ENCODE results near the gene RIC8A.

The RIC8A gene

DNA sequence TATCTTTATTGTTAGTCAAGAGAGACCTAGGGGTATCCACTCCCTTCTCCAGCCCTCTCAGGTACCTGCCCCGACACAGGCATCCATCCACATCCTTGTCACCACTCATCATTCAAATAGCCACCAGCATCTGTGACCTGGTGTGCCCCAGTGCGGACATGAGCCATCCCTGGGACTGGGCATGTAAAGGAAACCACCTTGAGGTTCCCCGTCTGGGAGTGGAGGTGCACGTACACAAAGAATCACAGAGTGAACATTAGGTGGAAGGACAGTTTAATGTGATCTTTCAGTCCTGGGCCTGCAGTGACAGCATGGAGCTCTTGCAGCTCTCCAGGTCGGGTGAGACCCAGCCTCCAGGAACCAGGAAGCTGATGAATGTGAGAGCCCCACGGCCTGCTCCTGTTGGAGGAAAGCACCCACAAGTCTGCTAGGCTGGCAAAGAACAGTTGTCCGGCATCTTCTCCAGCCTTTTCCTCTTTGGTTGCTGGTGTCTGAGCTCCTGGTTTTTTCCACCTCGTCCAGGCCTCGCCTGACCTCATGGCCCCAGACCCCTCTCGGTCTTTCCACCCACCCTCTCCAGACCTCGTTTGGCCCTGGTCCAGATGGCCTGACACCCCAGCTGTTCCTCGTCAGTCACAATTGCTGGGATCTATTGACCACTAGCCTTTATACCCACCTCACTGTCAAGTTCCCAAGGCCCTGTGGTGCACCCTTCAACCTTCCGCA is 45.8 kb downstream of the RIC8A start:
- Mint-ChIP-seq H3K4me1 (ENCODE audit: low read depth) (peaks cover 15% of the 10 kb centered on the region), H3K9me3 (no peaks in the 10 kb centered on the region), H3K4me3 (no peak overlapping the region), H3K36me3 (ENCODE audit: low read depth) (peaks cover 55% of the 10 kb centered on the region), H3K27ac (no peak overlapping the region), H3K27me3 (peaks cover 7% of the 10 kb centered on the region)
- intact Hi-C loops (cut with micrococcal nuclease), result loop anchor here (5.0 to 10.0 kb wide), 2 partner anchors 51 to 104 kb away; partner anchors contain the start of gene IFITM2

DNA sequence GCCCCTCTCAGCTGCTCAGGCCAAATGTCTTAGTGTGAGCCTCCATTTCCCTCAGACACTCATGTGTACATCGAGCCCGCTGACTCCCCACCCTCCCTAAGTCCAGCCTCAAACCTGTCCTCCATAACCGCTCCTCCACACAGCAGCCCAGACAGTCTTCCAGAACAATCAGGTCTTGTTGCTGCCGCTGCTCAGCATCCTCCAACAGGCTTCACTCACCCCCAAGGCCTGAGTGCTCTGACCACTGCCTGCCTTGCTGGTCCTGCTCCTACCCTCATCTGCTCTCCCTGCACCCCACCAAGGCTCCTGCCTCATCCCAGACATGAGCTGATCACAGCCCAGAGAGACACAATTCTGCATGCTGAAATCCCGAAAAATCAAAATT is 46.4 kb downstream of the RIC8A start:
- no peak overlapping the region for H3K27ac Mint-ChIP-seq
- intact Hi-C loops (cut with micrococcal nuclease), result loop anchor here (5.0 to 10.0 kb wide), 2 partner anchors 51 to 103 kb away; partner anchors contain the start of gene IFITM2
- no peak overlapping the region for H3K4me3 Mint-ChIP-seq
- H3K4me1 Mint-ChIP-seq (ENCODE audit: low read depth), result peaks cover 12% of the 10 kb centered on the region
- peaks cover 8% of the 10 kb centered on the region for H3K27me3 Mint-ChIP-seq
- no peaks in the 10 kb centered on the region for H3K9me3 Mint-ChIP-seq
- H3K36me3 Mint-ChIP-seq (ENCODE audit: low read depth), result peaks cover 50% of the 10 kb centered on the region

DNA sequence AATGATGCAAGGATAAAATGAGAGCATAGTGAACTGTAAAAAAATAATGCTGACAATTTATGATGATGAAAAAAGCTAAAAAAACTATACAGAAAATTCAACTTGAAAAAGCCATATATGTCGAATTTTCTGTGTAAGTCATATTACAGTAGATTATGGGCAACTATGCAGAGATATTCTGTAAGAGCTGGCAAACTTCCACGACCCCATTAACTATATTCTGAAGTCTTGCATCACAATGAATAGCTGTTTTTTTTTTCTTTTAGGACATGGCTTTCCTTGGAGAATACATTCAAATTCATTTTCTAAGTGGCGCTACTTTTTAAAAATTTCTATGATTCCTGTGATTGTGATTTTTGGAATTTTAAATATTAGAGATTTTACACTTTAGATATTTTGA is 47.7 kb downstream of the RIC8A start:
- Mint-ChIP-seq H3K36me3 (ENCODE audit: low read depth) (peaks cover 39% of the 10 kb centered on the region), H3K4me3 (no peak overlapping the region), H3K9me3 (no peaks in the 10 kb centered on the region), H3K27me3 (peaks cover 21% of the 10 kb centered on the region), H3K27ac (no peak overlapping the region), H3K4me1 (ENCODE audit: low read depth) (peaks cover 6% of the 10 kb centered on the region)
- intact Hi-C loops (cut with micrococcal nuclease), result loop anchor here (10.0 kb wide), 1 partner anchor 50 kb away; the partner anchor contains the start of gene IFITM2

DNA sequence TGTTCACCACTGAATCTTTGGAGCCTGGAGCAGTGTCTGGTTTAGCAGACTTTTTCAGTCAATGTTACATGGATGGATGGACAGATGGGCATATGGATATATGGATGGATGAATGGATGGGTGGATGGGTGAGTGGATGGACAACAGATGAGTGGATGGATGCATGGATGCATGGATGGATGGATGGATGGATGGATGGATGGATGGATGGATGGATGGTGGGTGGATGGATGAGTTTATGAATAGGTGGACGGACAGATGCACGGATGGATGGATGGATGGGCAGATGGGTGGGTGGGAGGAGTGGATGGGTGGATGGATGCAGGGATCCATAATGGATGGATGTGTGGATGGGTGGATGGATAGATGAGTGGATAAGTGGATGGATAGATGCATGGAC is 48.3 kb downstream of the RIC8A start:
- Mint-ChIP-seq H3K27ac (no peak overlapping the region), H3K27me3 (peaks cover 21% of the 10 kb centered on the region), H3K4me3 (no peak overlapping the region), H3K36me3 (ENCODE audit: low read depth) (peaks cover 34% of the 10 kb centered on the region), H3K4me1 (ENCODE audit: low read depth) (peaks cover 6% of the 10 kb centered on the region), H3K9me3 (no peaks in the 10 kb centered on the region)
- intact Hi-C loops (cut with micrococcal nuclease), result loop anchor here (10.0 kb wide), 1 partner anchor 49 kb away; the partner anchor contains the start of gene IFITM2

DNA sequence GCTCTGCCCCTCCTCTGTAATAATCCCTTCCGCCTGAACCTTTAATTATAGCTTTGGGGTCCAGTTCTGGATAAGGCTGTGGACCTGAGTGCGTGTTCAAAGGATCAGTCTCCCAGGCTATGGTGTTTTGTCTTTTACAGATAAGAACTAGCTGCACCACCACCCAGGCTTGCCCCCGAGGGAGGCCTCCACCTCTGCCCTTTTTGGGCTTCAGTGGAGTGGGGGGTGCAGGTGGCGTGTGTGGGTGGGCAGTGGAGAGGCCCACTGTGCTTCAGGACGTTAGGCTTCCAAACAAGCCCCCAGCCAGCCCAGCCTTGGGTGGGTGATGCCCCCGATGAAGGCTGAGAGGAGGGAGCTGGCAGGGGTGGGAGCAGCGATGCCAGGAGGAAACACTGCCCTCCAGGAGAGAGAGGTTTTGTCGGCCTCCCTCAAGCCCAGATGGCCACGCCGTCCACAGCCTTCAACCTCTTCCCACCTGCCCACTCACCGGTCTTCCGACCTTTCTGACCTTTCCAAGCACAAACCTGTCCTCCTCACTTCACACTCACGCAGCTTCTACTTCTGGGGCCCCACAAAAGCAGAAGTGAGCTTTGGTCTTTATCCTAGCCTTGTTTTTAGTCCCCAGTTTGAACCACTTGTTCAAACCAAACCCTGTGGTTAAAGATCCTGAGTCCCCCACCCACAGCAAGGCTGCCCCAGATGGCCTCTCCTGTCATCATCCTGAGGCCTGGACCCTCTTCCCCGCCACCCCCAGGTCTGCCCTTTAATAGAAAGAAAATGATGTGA is 49.6 kb downstream of the RIC8A start:
- Mint-ChIP-seq H3K27me3 (peaks cover 21% of the 10 kb centered on the region), H3K9me3 (no peaks in the 10 kb centered on the region), H3K4me1 (ENCODE audit: low read depth) (peaks cover 6% of the 10 kb centered on the region), H3K36me3 (ENCODE audit: low read depth) (peaks cover 20% of the 10 kb centered on the region), H3K27ac (no peak overlapping the region), H3K4me3 (no peak overlapping the region)
- intact Hi-C loops (cut with micrococcal nuclease), result loop anchor here (10.0 kb wide), 1 partner anchor 48 kb away; the partner anchor contains the start of gene IFITM2

DNA sequence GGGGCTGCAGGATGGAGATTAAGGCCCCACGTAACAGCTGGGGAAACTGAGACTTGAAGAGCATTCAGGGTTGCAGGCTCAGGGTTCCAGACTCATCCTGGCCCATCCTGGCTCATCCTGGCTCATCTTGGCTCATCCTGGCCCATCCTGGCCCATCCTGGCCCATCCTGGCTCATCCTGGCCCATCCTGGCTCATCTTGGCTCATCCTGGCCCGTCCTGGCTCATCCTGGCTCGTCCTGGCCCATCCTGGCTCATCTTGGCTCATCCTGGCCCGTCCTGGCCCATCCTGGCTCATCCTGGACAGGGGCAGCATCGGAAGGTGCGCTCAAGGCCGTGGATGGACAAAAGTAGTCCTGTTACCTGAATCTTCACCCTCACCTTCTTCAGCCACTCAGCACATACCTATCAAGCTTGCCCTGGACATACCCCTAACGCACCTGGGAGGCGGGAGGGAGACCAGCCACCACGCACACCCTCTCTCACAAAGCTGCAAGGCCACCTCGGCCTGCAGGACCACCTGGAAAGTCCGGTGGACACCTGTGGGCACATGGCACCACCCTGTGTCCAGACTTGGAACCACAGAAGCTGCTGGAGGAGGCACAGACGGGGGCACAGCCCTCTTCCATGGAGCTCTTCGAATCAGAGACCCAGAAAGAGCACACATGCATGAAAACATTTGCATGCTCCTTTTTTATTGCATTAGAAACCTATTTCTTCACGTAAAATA is 50.4 kb downstream of the RIC8A start:
- H3K4me1 Mint-ChIP-seq (ENCODE audit: low read depth), result peaks cover 6% of the 10 kb centered on the region
- intact Hi-C loops (cut with micrococcal nuclease), result loop anchor here (10.0 kb wide), 1 partner anchor 47 kb away; the partner anchor contains the start of gene IFITM2
- no peaks in the 10 kb centered on the region for H3K9me3 Mint-ChIP-seq
- peaks cover 13% of the 10 kb centered on the region for H3K36me3 Mint-ChIP-seq (ENCODE audit: low read depth)
- H3K4me3 Mint-ChIP-seq, result no peak overlapping the region
- no peak overlapping the region for H3K27ac Mint-ChIP-seq
- H3K27me3 Mint-ChIP-seq, result peaks cover 21% of the 10 kb centered on the region

DNA sequence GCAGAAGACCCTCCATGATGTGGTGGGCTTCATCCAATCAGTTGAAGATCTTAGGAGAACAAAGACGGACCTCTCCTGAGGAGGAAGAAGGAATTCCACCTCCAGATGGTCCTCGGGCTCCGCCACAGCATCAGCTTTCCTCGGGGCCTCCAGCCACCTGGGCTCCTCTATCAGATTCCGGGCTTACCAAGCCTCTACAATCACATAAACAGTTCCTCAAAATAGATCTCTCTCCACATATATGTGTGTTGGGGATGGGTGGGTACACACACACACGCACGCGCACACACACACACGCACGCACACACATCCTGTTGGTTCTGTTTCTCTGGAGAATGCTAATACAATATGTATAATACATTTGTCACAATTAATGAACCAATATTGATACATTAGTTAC is 51.9 kb downstream of the RIC8A start:
- intact Hi-C loops (cut with micrococcal nuclease), result loop anchor here (10.0 kb wide), 1 partner anchor 45 kb away; the partner anchor contains the start of gene IFITM2
- Mint-ChIP-seq H3K4me1 (ENCODE audit: low read depth) (peaks cover 6% of the 10 kb centered on the region), H3K36me3 (ENCODE audit: low read depth) (no peaks in the 10 kb centered on the region), H3K9me3 (no peaks in the 10 kb centered on the region), H3K4me3 (no peak overlapping the region), H3K27me3 (peaks cover 21% of the 10 kb centered on the region), H3K27ac (no peak overlapping the region)

DNA sequence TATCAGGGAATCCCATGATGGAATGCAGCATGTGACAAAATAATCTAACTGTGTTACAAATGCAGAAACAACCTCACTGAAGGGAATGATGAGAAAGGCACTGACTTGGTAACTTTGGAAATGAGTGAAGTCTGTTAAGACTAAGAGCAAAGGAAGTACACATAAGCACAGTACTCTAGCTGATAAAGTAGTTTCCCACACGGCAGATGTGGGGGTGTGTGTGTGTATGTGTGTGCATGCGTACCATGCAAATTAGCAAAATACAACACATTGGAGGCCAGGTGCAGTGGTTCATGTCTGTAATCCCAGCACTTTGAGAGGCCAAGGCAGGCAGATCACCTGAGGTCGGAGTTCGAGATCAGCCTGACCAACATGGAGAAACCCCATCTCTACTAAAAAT is 54.1 kb downstream of the RIC8A start:
- intact Hi-C loops (cut with micrococcal nuclease), result no loop called here

More for the DNA sequence above, 54.1 kb downstream of the RIC8A start:
- Mint-ChIP-seq H3K27ac (no peak overlapping the region), H3K36me3 (ENCODE audit: low read depth) (no peaks in the 10 kb centered on the region), H3K9me3 (no peaks in the 10 kb centered on the region), H3K4me1 (ENCODE audit: low read depth) (peaks cover 6% of the 10 kb centered on the region), H3K4me3 (no peak overlapping the region), H3K27me3 (peaks cover 17% of the 10 kb centered on the region)
